Astrocyte (in vitro differentiated cells and primary cell): ENCODE measurements around the gene UBE2C. TPM values are rescaled to one million over a fixed set of nuclear protein-coding genes. Genes with fewer than 3 reads are reported as not detected.
A peak's percentile ranks its signal among the peaks of the same experiment; 100 is the strongest.

ENCODE experiments used
- DNase-seq: peaks from one replicate; pipeline ENCODE4 v3.0.0-alpha.2; 2010; ENCODE audit warnings: low read depth
- FAIRE-seq: peaks from 2 replicates; lab custom pipeline; 2011; peaks lifted over from hg19 to GRCh38; lab: Jason Lieb, UNC
- H2AFZ ChIP-seq: 2 replicates; pipeline ENCODE4 v1.6.0; 2012; ENCODE audit warnings: low read depth, low read length, inconsistent platforms
- H3K27ac ChIP-seq: 2 replicates; pipeline ENCODE4 v1.5.1; 2011; ENCODE audit warnings: low read depth, low read length, inconsistent platforms
- H3K27me3 ChIP-seq: 2 replicates; pipeline ENCODE4 v1.6.0; 2011; ENCODE audit warnings: low read length, inconsistent platforms; ENCODE audit not compliant: insufficient read depth
- H3K36me3 ChIP-seq: 2 replicates; pipeline ENCODE4 v1.5.1; 2011; ENCODE audit warnings: low read length, inconsistent platforms; ENCODE audit not compliant: insufficient read depth
- H3K4me1 ChIP-seq: 2 replicates; pipeline ENCODE4 v1.5.1; 2011; ENCODE audit warnings: low read length, inconsistent platforms; ENCODE audit not compliant: insufficient read depth
- H3K4me2 ChIP-seq: 2 replicates; pipeline ENCODE4 v1.6.0; 2012; ENCODE audit warnings: low read length, inconsistent platforms
- H3K4me3 ChIP-seq: 2 replicates; pipeline ENCODE4 v1.5.1; 2011; ENCODE audit warnings: low read depth, mild to moderate bottlenecking, low read length, inconsistent platforms; ENCODE audit not compliant: insufficient read depth
- H3K79me2 ChIP-seq: 2 replicates; pipeline ENCODE4 v1.6.0; 2012; ENCODE audit warnings: mild to moderate bottlenecking, low read length, inconsistent platforms; ENCODE audit not compliant: insufficient read depth
- H3K9ac ChIP-seq: 2 replicates; pipeline ENCODE4 v1.6.0; 2012; ENCODE audit warnings: mild to moderate bottlenecking, low read length, inconsistent platforms
- H3K9me3 ChIP-seq: 2 replicates; pipeline ENCODE4 v1.5.1; 2012; ENCODE audit warnings: low read depth, mild to moderate bottlenecking, low read length, inconsistent platforms; ENCODE audit not compliant: insufficient read depth
- H4K20me1 ChIP-seq: 2 replicates; pipeline ENCODE4 v1.6.0; 2012; ENCODE audit warnings: low read length, inconsistent platforms; ENCODE audit not compliant: insufficient read depth
- H3K27ac Mint-ChIP-seq: one replicate; pipeline ENCODE4 v1.8.0; 2021; ENCODE audit warnings: mild to moderate bottlenecking, mixed read lengths; ENCODE audit not compliant: unreplicated experiment
- H3K27me3 Mint-ChIP-seq: one replicate; pipeline ENCODE4 v1.8.0; 2021; ENCODE audit warnings: low read depth, mixed read lengths; ENCODE audit not compliant: unreplicated experiment
- H3K36me3 Mint-ChIP-seq: one replicate; pipeline ENCODE4 v1.8.0; 2021; ENCODE audit warnings: low read depth, mixed read lengths; ENCODE audit not compliant: unreplicated experiment
- H3K4me1 Mint-ChIP-seq: one replicate; pipeline ENCODE4 v1.8.0; 2021; ENCODE audit warnings: low read depth, mixed read lengths; ENCODE audit not compliant: unreplicated experiment
- H3K4me3 Mint-ChIP-seq: one replicate; pipeline ENCODE4 v1.8.0; 2021; ENCODE audit warnings: mild to moderate bottlenecking, moderate library complexity, mixed read lengths; ENCODE audit not compliant: unreplicated experiment
- H3K9me3 Mint-ChIP-seq: one replicate; pipeline ENCODE4 v1.8.0; 2021; ENCODE audit warnings: mild to moderate bottlenecking, mixed read lengths; ENCODE audit not compliant: unreplicated experiment
- CTCF ChIP-seq: IDR thresholded peaks from 2 replicates; pipeline ENCODE4 v1.5.1; 2011; ENCODE audit warnings: low read depth, mild to moderate bottlenecking, inconsistent platforms, low read length, moderate library complexity; ENCODE audit not compliant: insufficient read depth
- EZH2 ChIP-seq: IDR thresholded peaks from 2 replicates; pipeline ENCODE4 v1.6.1; 2012; ENCODE audit warnings: mild to moderate bottlenecking, low read length, inconsistent platforms; ENCODE audit not compliant: insufficient read depth
- total RNA-seq: library from RNA; stranded (reverse); gene quantifications from 2 replicates; pipeline ENCODE4 v1.2.1, GENCODE V29; 2021

The UBE2C gene
- total RNA-seq, 1 donor from 2014 or later = 12.3 TPM

- Histone ChIP-seq H3K27ac (no peak overlapping the region), H3K27me3 (no peaks in the 10 kb centered on the region), H3K4me3 (no peak overlapping the region), H3K79me2 (peaks cover 13% of the 10 kb centered on the region), H2AFZ (no peak overlapping the region), H3K4me1 (peaks cover 24% of the 10 kb centered on the region), H3K9ac (no peak overlapping the region), H4K20me1 (peaks cover 12% of the 10 kb centered on the region), H3K36me3 (peaks cover 3% of the 10 kb centered on the region), H3K4me2 (peak overlapping the region; percentile 11), H3K9me3 (no peaks in the 10 kb centered on the region)
- no peak for FAIRE-seq
- Mint-ChIP-seq H3K4me1 (peaks cover 16% of the 10 kb centered on the region), H3K4me3 (no peak overlapping the region), H3K27me3 (no peaks in the 10 kb centered on the region), H3K36me3 (peaks cover 8% of the 10 kb centered on the region), H3K27ac (no peak overlapping the region), H3K9me3 (peaks cover 2% of the 10 kb centered on the region)
- TF ChIP-seq EZH2 (no peak), CTCF (no peak)
- DNase-seq = no peak
These were observed 24.4 kb downstream of the UBE2C start for GRCh38 chr20:45836841-45837240.

- no peak for DNase-seq
These were observed 28.3 kb downstream of the UBE2C start for GRCh38 chr20:45840700-45841198.

More at GRCh38 chr20:45840700-45841198, 28.3 kb downstream of the UBE2C start:
- Histone ChIP-seq H4K20me1 (peaks cover 20% of the 10 kb centered on the region), H3K36me3 (peaks cover 18% of the 10 kb centered on the region), H3K79me2 (no peaks in the 10 kb centered on the region), H3K4me2 (no peak overlapping the region), H3K4me3 (no peak overlapping the region), H3K9me3 (no peaks in the 10 kb centered on the region), H3K9ac (no peak overlapping the region), H2AFZ (no peak overlapping the region), H3K4me1 (peaks cover 2% of the 10 kb centered on the region), H3K27me3 (no peaks in the 10 kb centered on the region), H3K27ac (no peak overlapping the region)
- TF ChIP-seq CTCF (no peak), EZH2 (no peak)
- H3K9me3 Mint-ChIP-seq = peaks cover 2% of the 10 kb centered on the region
- no peak overlapping the region for H3K4me3 Mint-ChIP-seq
- no peak for FAIRE-seq
- H3K36me3 Mint-ChIP-seq = peaks cover 22% of the 10 kb centered on the region
- H3K4me1 Mint-ChIP-seq = peaks cover 7% of the 10 kb centered on the region
- no peak overlapping the region for H3K27ac Mint-ChIP-seq
- H3K27me3 Mint-ChIP-seq = no peaks in the 10 kb centered on the region
